Measurements from ENCODE around the gene HMGB4. TPM values are rescaled to one million over a fixed set of nuclear protein-coding genes. Genes with fewer than 3 reads are reported as not detected.

HMGB4 gene
- polyA plus RNA-seq, 1 donor (not counting 4 experiments of a cell fraction or from before 2014, with no cell fraction given) = not detected

GRCh38 chr1:33825506-33825905, 38.4 kb upstream of the HMGB4 start:
- H3K4me2 ChIP-seq (ENCODE audit: control insufficient read depth, extremely low read depth, insufficient read depth, low read depth, low read length) = no peak overlapping the region
- H3K4me1 ChIP-seq (ENCODE audit: control insufficient read depth, extremely low read depth, insufficient read depth, low read length) = no peaks in the 10 kb centered on the region
- H3K9ac ChIP-seq (ENCODE audit: control insufficient read depth, extremely low read depth, insufficient read depth, low read length) = no peak overlapping the region
- H3K4me3 ChIP-seq (ENCODE audit: control insufficient read depth in 2 of 3, extremely low read depth in 1 of 3, insufficient read depth in 2 of 3, low read depth in 1 of 3, low read length in 3 of 3) = no peak overlapping the region
- TF ChIP-seq CTCF (optimal IDR thresholded peaks at IDR 0.05 in 1 of 3, IDR thresholded peaks at IDR 0.05 in 1 of 3, conservative IDR thresholded peaks at IDR 0.05 in 1 of 3; ENCODE audit: extremely low read depth in 1 of 3, insufficient read depth in 2 of 3, low read length in 3 of 3) = no peak
- TF ChIP-seq EZH2 (IDR thresholded peaks at IDR 0.05; ENCODE audit: low read length) = no peak
- no peak overlapping the region for H3K27ac ChIP-seq (ENCODE audit: control insufficient read depth, insufficient read depth, low read length)
- H2AFZ ChIP-seq (ENCODE audit: control insufficient read depth, low read length) = no peak overlapping the region
- H4K20me1 ChIP-seq (ENCODE audit: control insufficient read depth, extremely low read depth, insufficient read depth, low read length) = no peaks in the 10 kb centered on the region
- dilution Hi-C loops (cut with MboI; ENCODE audit: extremely low pct_ligation_motif_present, low sequenced_read_pairs) = no loop called here
- H3K27me3 ChIP-seq (ENCODE audit: control insufficient read depth, extremely low read depth, insufficient read depth, low read length) = no peaks in the 10 kb centered on the region
- DNase-seq (ENCODE audit: low read depth, low spot score) = no peak
- H3K9me3 ChIP-seq (ENCODE audit: control insufficient read depth, low read depth, low read length) = no peaks in the 10 kb centered on the region
- no peaks in the 10 kb centered on the region for H3K36me3 ChIP-seq (ENCODE audit: control insufficient read depth in 2 of 2, extremely low read depth in 1 of 2, insufficient read depth in 2 of 2, low read length in 2 of 2)
- no peaks in the 10 kb centered on the region for H3K79me2 ChIP-seq (ENCODE audit: control insufficient read depth, insufficient read depth, low read length)
- FAIRE-seq = no peak
- no peaks in the 10 kb centered on the region for H3K9me1 ChIP-seq (ENCODE audit: control insufficient read depth, extremely low read depth, insufficient read depth, low read length)

DNA sequence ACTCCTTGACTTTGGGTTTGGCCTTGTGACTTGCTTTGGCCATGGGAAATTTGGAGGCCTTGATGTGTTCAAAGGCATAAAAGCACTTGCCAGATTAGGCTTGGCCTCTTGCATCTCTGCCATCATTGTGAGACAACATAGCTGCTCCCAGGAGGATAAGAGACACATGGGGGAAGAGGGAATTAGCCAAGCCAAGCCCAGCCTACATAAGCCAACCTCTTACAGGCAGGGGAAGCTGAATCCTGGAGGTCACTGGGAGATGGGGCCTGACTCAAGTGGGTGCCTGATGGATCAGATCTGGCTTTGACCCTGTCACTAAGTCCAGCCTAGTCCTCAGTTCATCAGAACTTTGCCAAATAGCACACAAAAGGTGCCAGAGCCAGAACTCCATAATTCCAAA, 37.6 kb upstream of the HMGB4 start:
- DNase-seq (ENCODE audit: low read depth, low spot score) = no peak
- Histone ChIP-seq H3K36me3 (ENCODE audit: control insufficient read depth in 2 of 2, extremely low read depth in 1 of 2, insufficient read depth in 2 of 2, low read length in 2 of 2) (no peaks in the 10 kb centered on the region), H3K4me2 (ENCODE audit: control insufficient read depth, extremely low read depth, insufficient read depth, low read depth, low read length) (no peak overlapping the region), H2AFZ (ENCODE audit: control insufficient read depth, low read length) (no peak overlapping the region), H3K9me3 (ENCODE audit: control insufficient read depth, low read depth, low read length) (no peaks in the 10 kb centered on the region), H3K9ac (ENCODE audit: control insufficient read depth, extremely low read depth, insufficient read depth, low read length) (no peak overlapping the region), H3K9me1 (ENCODE audit: control insufficient read depth, extremely low read depth, insufficient read depth, low read length) (no peaks in the 10 kb centered on the region), H3K4me3 (ENCODE audit: control insufficient read depth in 2 of 3, extremely low read depth in 1 of 3, insufficient read depth in 2 of 3, low read depth in 1 of 3, low read length in 3 of 3) (no peak overlapping the region), H3K4me1 (ENCODE audit: control insufficient read depth, extremely low read depth, insufficient read depth, low read length) (no peaks in the 10 kb centered on the region), H3K27ac (ENCODE audit: control insufficient read depth, insufficient read depth, low read length) (no peak overlapping the region), H4K20me1 (ENCODE audit: control insufficient read depth, extremely low read depth, insufficient read depth, low read length) (no peaks in the 10 kb centered on the region), H3K79me2 (ENCODE audit: control insufficient read depth, insufficient read depth, low read length) (no peaks in the 10 kb centered on the region), H3K27me3 (ENCODE audit: control insufficient read depth, extremely low read depth, insufficient read depth, low read length) (no peaks in the 10 kb centered on the region)
- TF ChIP-seq EZH2 (IDR thresholded peaks at IDR 0.05; ENCODE audit: low read length) (no peak), CTCF (optimal IDR thresholded peaks at IDR 0.05 in 1 of 3, IDR thresholded peaks at IDR 0.05 in 1 of 3, conservative IDR thresholded peaks at IDR 0.05 in 1 of 3; ENCODE audit: extremely low read depth in 1 of 3, insufficient read depth in 2 of 3, low read length in 3 of 3) (no peak)
- dilution Hi-C loops (cut with MboI; ENCODE audit: extremely low pct_ligation_motif_present, low sequenced_read_pairs) = no loop called here
- FAIRE-seq = no peak

Measured in keratinocyte (primary cell).